ENCODE data around the gene FCN1. TPM values are rescaled to one million over a fixed set of nuclear protein-coding genes. Genes with fewer than 3 reads are reported as not detected.
A peak's percentile ranks its signal among the peaks of the same experiment; 100 is the strongest.

Gene FCN1
- total RNA-seq, 2 experiments from 2014 or later: not detected

DNA sequence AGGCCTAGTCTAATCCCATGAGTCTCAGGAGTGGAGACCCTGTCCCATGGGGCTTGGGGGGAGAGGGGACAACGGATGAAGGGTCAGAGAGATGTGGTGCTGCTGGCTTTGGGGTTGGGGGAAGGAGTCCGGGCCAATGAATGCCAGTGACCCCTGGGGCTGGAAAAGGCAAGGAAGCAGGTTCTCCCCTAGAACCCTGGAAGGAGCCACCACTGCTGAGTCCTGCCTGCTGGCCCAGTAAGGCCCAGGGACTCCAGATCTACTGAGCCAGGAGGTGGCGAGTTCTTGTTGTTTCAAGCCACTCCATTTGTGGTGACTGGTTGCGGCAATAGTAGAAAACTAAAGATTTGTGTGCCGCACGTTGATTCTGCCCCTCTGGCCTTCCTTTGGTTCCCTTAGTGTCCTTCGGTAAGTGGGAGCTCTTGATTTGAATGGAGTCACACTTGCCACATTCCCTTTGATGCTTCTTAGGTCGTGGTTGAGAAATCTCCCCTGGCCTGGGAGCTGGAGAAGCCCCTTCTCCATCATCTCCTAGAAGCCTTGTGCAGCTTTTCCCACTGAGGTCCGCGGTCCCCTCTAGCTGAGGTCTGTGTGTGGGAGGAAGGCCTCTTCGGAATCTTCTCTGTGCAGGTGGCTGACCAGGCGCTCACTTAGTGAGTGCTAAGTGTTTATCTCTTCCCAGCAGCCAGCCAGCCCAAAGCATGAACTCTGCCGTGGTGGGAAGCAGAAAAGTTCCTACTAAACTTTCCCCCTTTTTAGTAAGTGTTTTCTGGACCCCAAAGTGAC lies 9.0 kb downstream of the FCN1 start:
- H3K27ac Mint-ChIP-seq: no peak overlapping the region
- H3K4me3 Mint-ChIP-seq: no peak overlapping the region
- peaks cover 14% of the 10 kb centered on the region for H3K27me3 Mint-ChIP-seq
- H3K4me1 Mint-ChIP-seq: no peaks in the 10 kb centered on the region
- H3K36me3 Mint-ChIP-seq (ENCODE audit: low read depth): no peaks in the 10 kb centered on the region
- CTCF ChIA-PET: no interaction called here
- POLR2A ChIA-PET: no interaction called here
- H3K9me3 Mint-ChIP-seq: no peaks in the 10 kb centered on the region
- no peak for DNase-seq

DNA sequence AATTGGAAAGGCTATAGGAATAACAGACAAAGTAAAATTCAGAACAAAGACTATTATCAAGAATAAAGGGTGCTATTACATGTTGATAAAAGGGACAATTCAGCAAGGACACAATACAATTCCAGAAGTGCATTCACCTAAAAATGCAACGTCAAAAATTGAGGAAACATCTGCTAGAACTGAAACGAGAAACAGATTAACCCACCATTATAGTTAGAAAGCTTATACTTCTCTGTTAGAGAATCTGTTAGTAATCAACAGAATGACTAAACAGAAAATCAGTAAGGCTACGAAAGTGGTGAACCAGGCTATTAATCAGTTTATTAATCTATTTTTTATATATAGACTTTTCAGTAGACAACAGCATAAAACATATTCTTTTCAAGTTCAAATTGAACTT lies 14.8 kb downstream of the FCN1 start:
- no peaks in the 10 kb centered on the region for H3K4me1 Mint-ChIP-seq
- H3K27ac Mint-ChIP-seq: no peak overlapping the region
- DNase-seq: no peak
- H3K4me3 Mint-ChIP-seq: no peak overlapping the region
- H3K27me3 Mint-ChIP-seq: peaks cover 7% of the 10 kb centered on the region
- H3K9me3 Mint-ChIP-seq: peaks cover 2% of the 10 kb centered on the region
- H3K36me3 Mint-ChIP-seq (ENCODE audit: low read depth): no peaks in the 10 kb centered on the region
- ChIA-PET CTCF (no interaction called here), POLR2A (no interaction called here)

DNA sequence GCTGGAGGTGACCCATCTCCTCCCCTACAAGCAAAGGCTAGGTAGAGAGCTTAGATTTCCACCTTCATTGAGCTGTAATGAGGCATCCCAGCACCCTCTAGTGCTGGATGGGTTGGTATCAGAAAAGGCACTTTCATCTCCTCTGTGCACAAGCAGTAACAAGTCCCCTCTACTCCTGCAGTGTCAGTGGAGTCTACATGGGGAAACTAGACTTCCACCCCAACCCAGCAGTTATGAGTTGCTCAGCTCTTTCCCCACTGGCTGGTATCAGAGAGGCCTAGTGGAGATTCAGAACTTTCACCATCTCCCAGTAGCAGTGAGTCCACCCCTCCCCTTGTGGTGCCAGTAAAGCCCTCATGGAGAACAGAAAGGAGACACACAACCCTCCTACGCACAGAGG lies 17.9 kb downstream of the FCN1 start:
- no peak overlapping the region for H3K27ac Mint-ChIP-seq
- H3K4me3 Mint-ChIP-seq: no peak overlapping the region
- H3K4me1 Mint-ChIP-seq: no peaks in the 10 kb centered on the region
- ChIA-PET POLR2A (no interaction called here), CTCF (no interaction called here)
- no peaks in the 10 kb centered on the region for H3K36me3 Mint-ChIP-seq (ENCODE audit: low read depth)
- peaks cover 2% of the 10 kb centered on the region for H3K9me3 Mint-ChIP-seq
- H3K27me3 Mint-ChIP-seq: peaks cover 7% of the 10 kb centered on the region
- DNase-seq: no peak

DNA sequence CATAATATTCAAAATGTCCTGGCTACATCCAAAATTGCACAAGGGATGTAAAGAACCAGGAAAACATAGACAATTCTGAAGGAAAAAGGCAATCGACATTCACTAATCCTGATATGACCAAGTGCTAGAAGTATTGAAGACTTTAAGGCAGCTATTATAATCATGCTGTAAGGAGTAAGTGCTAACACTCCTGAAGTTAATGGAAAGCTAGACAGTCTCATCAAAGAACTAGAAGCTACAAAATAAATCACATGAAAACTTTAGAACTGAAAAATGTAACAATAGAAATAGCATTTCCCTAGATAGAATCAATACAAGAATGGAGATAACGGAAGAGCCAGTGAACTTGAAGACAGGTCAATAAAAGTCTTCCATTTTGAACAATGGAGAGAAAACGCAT lies 18.5 kb downstream of the FCN1 start:
- Mint-ChIP-seq H3K27ac (no peak overlapping the region), H3K9me3 (peaks cover 2% of the 10 kb centered on the region), H3K4me3 (no peak overlapping the region), H3K27me3 (peaks cover 7% of the 10 kb centered on the region), H3K36me3 (ENCODE audit: low read depth) (no peaks in the 10 kb centered on the region), H3K4me1 (no peaks in the 10 kb centered on the region)
- no peak for DNase-seq
- ChIA-PET CTCF (no interaction called here), POLR2A (no interaction called here)

DNA sequence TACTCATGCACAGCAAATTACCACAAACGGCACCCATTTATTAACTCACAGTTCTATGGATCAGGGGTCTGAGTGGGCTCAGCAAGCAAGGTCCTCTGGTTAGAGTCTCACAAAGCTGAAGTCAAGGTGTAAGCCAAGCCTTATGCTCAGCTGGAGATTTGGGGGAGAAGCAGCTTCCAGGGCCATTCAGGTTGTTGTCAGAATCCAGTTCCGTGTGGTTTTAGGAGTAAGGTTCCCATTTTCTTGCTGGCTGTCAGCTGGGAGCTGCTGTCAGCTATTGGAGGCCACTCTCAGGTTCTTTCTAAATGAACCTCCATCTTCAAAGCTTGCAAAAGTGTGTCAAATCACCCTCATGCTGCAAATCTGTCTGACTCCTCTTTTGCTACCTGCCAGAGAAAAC lies 19.4 kb downstream of the FCN1 start:
- POLR2A ChIA-PET: no interaction called here
- H3K9me3 Mint-ChIP-seq: peaks cover 2% of the 10 kb centered on the region
- no peaks in the 10 kb centered on the region for H3K36me3 Mint-ChIP-seq (ENCODE audit: low read depth)
- no peaks in the 10 kb centered on the region for H3K4me1 Mint-ChIP-seq
- H3K27me3 Mint-ChIP-seq: peaks cover 1% of the 10 kb centered on the region
- no peak overlapping the region for H3K4me3 Mint-ChIP-seq
- no peak for DNase-seq
- CTCF ChIA-PET: no interaction called here
- H3K27ac Mint-ChIP-seq: no peak overlapping the region

DNA sequence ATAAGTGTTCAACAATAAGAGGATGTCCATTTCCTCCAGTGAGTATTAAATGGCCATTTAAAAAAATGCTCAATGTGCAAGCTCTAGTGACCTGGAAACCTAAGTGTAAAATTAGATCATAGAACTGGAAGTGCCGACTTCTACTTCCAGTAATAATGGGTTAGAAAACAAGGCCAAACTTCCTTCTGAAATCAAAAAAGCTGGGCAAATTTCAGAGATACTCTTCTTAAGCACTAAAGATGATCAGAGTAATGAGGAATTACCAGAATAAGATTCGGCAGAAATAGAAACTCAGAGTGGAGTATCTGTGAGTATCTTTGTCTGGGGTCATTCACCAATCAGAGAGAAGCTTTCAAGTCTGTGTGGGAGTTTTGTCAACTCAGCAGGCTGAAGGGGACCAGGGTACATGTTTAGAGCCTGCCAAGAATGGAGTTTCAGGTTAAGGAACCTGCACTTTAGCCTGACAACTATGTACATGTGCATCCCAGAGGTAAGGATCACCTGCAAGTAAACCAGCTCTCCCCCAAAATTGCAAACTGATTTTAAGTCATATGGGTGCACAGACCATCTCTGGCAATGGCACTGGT lies 20.0 kb downstream of the FCN1 start:
- H3K27me3 Mint-ChIP-seq: peaks cover 1% of the 10 kb centered on the region
- no peak overlapping the region for H3K4me3 Mint-ChIP-seq
- no peak overlapping the region for H3K27ac Mint-ChIP-seq
- H3K9me3 Mint-ChIP-seq: peaks cover 2% of the 10 kb centered on the region
- no peak for DNase-seq
- no peaks in the 10 kb centered on the region for H3K36me3 Mint-ChIP-seq (ENCODE audit: low read depth)
- no peaks in the 10 kb centered on the region for H3K4me1 Mint-ChIP-seq
- ChIA-PET CTCF (no interaction called here), POLR2A (no interaction called here)

DNA sequence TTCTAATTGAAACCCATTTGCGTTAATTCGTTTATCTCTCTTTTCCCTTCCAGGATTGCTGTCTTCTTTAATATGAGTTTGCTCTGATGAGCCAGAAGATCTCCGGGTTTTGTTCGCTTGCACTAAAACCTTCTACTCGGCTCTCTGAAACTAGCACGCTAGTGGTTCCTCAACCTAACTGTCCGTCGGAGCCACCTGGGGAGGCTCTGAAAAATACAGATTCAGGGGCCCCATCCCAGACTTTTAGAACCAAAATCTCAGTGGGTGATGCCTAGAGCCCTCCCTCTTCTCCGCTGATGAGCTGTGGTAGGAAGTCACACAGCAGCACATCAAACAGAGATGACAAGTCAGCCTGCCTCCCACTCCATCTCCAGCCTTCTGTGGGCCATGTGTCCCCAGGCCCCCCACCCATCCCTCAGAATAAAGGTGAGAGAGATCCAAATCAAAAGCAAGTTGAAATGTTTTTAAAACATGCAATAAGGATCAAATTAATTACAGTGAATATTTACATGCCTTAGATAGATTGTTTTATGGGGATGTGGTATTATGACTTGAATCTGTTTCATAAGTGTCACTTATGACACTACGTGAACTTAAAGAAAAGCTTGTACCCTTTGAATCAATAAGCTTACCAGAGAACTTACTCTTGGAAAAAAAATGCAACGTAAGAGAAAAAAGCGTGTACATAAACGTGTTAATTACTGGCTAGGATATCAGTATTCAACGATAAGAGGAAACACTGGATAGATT lies 20.7 kb downstream of the FCN1 start:
- Mint-ChIP-seq H3K4me1 (no peaks in the 10 kb centered on the region), H3K9me3 (peaks cover 2% of the 10 kb centered on the region), H3K4me3 (no peak overlapping the region), H3K27me3 (peaks cover 1% of the 10 kb centered on the region), H3K27ac (no peak overlapping the region), H3K36me3 (ENCODE audit: low read depth) (no peaks in the 10 kb centered on the region)
- DNase-seq: no peak
- ChIA-PET POLR2A (no interaction called here), CTCF (no interaction called here)

DNA sequence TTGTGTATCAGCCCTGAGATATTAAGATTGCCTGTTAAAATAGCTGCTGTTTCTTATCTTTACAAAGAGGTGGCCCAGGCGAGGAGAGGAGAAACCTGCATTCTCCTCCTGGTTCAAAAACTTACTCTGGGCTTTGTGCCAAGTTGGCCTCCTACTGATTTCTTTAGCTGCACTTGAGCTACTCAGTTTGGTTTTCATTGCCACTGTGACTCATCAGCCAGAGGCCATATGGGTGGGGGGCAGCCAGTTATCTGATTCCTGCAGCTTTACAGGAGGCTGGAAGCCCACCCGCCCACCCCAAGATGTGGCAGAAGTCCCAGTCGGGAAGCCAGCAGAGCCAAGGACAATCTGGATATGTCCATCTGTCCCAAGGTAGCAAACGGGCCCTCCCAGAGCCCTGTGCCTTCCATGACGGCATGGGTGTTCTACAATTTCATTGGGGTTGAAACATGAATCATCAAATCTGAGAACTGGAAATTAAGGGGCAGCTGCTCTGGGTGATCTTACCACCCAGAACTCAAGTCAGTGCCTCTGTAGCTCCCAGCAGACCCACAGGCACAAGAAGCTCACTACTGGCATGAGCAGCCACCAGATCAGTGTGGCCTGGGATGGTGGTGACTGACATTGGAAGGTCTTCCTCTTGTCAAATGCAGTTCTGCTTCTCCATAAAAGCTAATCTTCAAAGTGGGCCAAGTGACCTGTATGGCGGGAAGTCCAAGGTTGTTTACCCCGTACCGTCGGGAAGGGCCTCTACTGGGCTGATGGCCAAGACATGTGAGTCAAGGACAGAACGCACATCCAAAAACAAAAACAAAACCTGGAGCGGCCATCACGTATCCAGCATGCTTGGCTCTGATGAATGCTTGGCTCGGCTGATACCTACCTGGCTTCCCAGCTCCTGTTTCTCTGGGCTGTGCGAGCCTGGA lies 21.5 kb downstream of the FCN1 start:
- H3K9me3 Mint-ChIP-seq: peaks cover 2% of the 10 kb centered on the region
- H3K27me3 Mint-ChIP-seq: peaks cover 1% of the 10 kb centered on the region
- no peaks in the 10 kb centered on the region for H3K4me1 Mint-ChIP-seq
- ChIA-PET CTCF (no interaction called here), POLR2A (no interaction called here)
- no peak overlapping the region for H3K27ac Mint-ChIP-seq
- H3K36me3 Mint-ChIP-seq (ENCODE audit: low read depth): no peaks in the 10 kb centered on the region
- no peak for DNase-seq
- no peak overlapping the region for H3K4me3 Mint-ChIP-seq

DNA sequence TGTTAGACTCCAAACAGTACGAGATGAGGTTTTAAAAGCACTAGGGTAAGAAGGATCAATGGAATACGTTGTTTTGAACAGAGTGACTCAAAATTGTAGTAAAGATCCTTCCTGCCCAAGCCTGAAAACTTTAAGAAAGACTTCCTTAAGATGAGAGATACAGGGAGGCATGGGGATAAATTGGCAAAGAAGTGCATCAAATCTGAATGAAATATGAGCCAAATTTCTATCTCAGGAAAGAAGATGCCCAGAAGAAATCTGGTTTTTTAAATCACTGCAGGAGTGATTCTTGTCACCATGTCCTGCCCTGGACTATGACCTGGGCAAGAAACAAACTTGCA lies 22.2 kb downstream of the FCN1 start:
- Mint-ChIP-seq H3K36me3 (ENCODE audit: low read depth) (no peaks in the 10 kb centered on the region), H3K4me1 (no peaks in the 10 kb centered on the region), H3K27me3 (peaks cover 1% of the 10 kb centered on the region), H3K4me3 (no peak overlapping the region), H3K27ac (no peak overlapping the region), H3K9me3 (peaks cover 2% of the 10 kb centered on the region)
- DNase-seq: no peak
- ChIA-PET CTCF (no interaction called here), POLR2A (no interaction called here)

DNA sequence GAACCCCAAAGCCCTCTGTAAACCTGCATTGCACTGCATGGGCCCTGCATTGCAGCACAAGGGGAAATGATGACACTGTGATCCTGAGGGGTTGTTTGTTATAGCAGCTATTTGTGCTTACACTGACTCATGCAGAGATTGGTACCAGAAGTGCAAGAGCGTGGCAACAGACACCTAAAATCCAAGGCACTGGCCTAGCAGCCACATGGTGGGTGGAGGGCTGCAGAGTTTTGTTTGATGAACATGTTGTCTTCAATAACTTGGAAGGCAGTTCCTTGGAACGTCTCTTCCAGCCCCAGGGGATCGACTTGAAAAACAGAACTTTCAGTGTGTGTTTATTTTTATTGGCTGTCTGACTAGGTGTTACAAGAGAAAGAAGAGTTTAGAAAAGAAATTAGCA lies 22.6 kb downstream of the FCN1 start:
- ChIA-PET POLR2A (no interaction called here), CTCF (no interaction called here)
- H3K36me3 Mint-ChIP-seq (ENCODE audit: low read depth): no peaks in the 10 kb centered on the region
- no peak overlapping the region for H3K4me3 Mint-ChIP-seq
- peaks cover 2% of the 10 kb centered on the region for H3K9me3 Mint-ChIP-seq
- H3K4me1 Mint-ChIP-seq: no peaks in the 10 kb centered on the region
- peak; percentile 6 for DNase-seq
- H3K27me3 Mint-ChIP-seq: peaks cover 1% of the 10 kb centered on the region
- H3K27ac Mint-ChIP-seq: no peak overlapping the region

DNA sequence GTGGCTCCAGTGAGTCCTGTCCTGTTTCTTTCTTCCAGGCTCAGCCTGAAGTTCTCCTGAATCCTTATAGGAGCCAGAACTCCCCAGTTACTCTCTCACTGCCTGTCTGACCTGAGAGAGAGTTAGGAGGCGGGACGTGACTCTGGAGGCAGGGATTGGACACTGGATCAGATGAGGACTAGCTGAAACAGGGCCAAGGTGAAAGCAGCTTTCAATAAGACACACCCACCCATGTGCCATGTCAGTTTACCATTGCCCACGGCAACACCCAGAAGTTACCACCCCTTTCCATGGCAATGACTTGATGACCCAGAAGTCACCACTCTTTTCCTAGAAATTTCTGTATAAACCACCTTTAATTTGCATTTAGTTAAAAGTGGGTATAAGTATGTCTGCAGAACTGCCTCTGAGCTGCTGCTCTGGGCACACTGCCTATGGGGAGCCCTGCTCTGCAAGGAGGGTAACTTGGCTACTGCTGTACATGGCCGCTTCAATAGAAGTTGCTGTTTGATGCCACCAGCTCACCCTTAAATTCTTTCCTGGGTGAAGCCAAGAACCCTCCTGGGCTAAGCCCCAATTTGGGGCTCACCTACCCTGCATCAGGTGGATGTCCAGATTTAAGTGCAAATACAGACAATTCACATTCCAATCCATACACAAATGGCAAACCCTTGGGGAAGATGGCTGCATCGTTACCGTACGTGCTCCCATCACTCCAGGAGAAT lies 23.4 kb downstream of the FCN1 start:
- CTCF ChIA-PET: no interaction called here
- H3K27ac Mint-ChIP-seq: no peak overlapping the region
- peaks cover 1% of the 10 kb centered on the region for H3K27me3 Mint-ChIP-seq
- POLR2A ChIA-PET: no interaction called here
- H3K4me3 Mint-ChIP-seq: no peak overlapping the region
- DNase-seq: peak; percentile 1
- no peaks in the 10 kb centered on the region for H3K36me3 Mint-ChIP-seq (ENCODE audit: low read depth)
- H3K9me3 Mint-ChIP-seq: peaks cover 2% of the 10 kb centered on the region
- H3K4me1 Mint-ChIP-seq: no peaks in the 10 kb centered on the region

DNA sequence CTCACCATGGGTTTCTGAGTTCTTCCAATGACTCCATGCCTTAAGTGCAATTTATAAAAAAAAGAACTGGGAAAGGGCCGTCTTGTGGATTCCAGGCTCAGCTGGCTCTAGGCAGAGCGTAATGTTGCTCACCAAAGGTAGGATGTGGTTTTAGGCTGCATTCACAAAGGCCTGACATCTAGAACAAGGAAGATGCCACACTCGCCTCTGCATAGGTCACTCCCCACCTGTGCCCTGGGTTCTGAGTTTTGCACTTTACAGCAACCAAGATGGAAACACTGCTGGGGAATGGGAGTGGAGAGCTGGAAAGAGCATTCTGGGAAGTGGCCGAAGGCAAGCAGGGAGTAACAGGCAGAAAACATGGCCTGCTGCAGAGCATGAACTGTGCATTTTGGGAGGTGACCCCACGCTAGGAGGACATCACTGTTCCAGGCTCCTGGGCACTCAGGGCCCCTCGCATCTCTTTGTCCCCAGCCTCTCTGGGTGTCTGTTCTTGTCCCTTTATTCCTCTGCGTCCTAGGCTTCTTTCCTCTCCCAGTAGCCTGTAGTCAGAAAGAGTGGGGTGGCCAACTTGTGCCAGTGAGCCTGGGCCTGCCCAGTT lies 24.8 kb downstream of the FCN1 start:
- no peak overlapping the region for H3K27ac Mint-ChIP-seq
- ChIA-PET CTCF (no interaction called here), POLR2A (no interaction called here)
- no peaks in the 10 kb centered on the region for H3K27me3 Mint-ChIP-seq
- no peaks in the 10 kb centered on the region for H3K4me1 Mint-ChIP-seq
- H3K36me3 Mint-ChIP-seq (ENCODE audit: low read depth): no peaks in the 10 kb centered on the region
- H3K9me3 Mint-ChIP-seq: no peaks in the 10 kb centered on the region
- DNase-seq: peak; percentile 4
- H3K4me3 Mint-ChIP-seq: no peak overlapping the region
